GM19463 (cell line): Measurements from ENCODE around the gene PRORP.
"Not testable (repeated sequence)": the region's sequence is repeated elsewhere in the genome, so short reads cannot be mapped to it uniquely, and the experiment has no call there.

Experiments
- ATAC-seq: cut with Tn5 transposase; IDR thresholded peaks from one replicate; pipeline ENCODE4 v1.9.1; 2021; ENCODE audit warnings: mild to moderate bottlenecking, moderate library complexity; ENCODE audit not compliant: unreplicated experiment

The PRORP gene

DNA sequence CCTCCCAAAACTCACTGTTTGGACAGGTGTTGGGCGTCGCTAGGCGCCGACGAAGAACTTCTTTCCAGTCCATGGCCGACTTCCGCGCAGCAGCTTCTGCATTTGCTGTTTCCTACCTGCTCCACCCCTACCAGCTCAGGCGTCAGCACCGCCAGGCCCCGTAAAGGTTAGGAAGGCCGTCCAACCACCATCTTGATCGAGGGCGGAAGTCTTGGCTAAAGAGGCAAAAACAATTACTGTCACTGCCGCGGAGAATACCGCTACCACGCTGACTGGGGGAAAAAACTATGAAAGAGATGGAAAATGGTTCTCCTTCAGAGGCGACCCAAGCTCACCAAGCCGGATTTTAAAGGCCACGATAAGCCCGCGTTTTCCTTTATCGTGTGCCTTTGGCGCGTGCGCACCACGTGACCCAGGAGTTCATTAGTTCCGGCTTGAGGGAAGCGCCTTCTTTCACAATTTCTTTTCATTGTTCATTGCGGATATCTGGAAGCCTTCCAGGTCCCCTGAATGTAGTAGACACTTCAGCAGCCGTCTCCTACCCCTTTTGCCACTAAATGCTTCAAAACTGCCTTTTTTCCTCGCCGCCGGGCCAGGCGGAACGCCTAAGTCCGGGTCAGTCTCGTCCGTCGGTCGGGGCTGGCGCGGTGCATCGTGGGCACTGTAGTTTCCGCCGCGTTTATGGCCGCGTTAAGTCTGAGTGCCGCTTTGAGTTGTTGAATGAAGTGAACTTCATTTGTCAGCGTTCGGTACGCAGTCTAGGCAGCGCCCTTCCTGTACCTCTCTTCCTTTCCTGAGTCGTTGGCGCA is at the start of gene PRORP, which contains the start of gene PPP2R3C:
TSS of gene PRORP (plus strand) at position 666 of the 809 bp plus-strand sequence. CDS start 694 bp downstream, outside the sequence.
TSS of gene PPP2R3C (minus strand) at position 104 of the 809 bp plus-strand sequence. CDS start at position 73, 31 bp downstream.
- ATAC-seq, result peak; percentile 79

DNA sequence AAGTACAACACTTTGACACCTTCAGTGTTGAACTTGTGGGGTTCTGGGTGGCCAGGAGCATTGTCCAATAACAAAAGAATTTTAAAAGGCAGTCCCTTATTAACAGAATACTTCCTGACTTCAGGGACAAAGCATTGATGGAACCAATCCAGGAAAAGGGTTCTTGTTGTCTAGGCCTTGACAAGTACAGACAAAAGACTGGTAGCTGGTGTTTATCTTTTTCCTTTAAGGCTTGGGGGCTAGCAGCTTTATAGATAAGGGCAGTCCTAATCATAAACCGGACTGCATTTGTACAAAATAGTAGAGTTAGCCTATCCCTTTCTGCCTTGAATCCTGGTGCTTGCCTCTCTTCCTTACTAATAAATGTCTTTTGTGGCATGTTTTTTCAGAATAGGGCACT is 48.9 kb upstream of the PRORP start:
- no peak for ATAC-seq

DNA sequence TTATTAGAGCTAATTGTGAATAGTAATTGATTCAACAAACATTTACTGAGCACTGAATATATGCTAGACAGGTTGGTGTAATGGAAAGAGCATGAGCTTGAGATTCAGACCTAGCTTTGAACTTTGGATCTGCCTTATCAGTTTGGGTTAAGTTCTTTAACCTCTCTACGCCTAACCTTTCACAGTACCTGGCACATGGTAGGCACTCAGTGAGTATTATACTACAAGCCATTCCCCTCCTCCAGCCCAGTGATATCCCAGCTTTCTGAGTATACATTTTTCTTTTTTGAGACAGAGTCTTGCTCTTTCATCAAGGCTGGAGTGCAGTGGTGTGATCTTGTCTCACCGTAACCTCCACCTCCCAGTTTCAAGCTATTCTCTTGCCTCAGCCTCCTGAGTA is 44.3 kb upstream of the PRORP start:
- ATAC-seq, result no peak

DNA sequence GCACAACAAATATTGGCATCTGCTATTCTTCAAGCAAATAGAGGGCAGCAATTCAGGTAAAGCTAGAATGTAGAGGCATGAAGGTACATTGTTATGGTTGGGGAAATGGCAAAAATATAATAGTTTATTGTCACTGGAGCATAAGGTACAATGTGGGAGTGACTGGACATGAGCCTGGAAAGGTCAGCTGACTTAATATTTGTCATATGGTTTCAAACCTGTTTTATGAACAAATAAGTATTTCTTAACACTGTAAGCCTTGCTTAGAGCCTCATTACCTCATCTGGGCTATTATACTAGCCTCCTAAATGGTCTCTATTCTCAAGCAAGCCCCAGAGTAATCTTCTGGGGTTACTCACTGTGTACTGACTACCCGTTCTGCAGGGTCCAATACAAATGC is 42.6 kb upstream of the PRORP start:
- no peak for ATAC-seq

DNA sequence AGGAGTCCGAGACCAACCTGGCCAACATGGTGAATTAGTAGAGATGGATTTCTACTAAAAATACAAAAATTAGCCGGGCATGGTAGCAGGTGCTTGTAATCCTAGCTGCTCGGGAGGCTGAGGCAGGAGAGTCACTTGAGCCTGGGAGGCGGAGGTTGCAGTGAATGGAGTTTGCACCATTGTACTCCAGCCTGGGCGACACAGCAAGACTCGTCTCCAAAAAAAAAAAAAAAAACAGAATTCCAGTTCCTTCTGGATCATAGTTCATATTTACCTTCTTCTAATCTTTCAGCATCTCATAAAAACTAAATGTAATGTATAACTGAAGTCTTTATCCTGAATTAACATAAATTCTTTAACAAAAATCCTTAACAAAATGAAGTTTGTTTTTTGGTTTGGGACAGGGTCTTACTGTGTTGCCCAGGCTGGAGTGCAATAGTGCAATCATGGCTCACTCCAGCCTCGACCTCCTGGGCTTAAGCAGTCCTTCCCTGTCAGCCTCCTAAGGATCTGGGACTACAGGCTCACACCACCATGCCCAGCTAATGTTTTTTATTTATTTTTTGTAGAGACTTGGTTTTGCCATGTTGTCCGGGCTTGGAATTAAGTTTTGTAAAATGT is 38.7 kb upstream of the PRORP start:
- no peak for ATAC-seq

DNA sequence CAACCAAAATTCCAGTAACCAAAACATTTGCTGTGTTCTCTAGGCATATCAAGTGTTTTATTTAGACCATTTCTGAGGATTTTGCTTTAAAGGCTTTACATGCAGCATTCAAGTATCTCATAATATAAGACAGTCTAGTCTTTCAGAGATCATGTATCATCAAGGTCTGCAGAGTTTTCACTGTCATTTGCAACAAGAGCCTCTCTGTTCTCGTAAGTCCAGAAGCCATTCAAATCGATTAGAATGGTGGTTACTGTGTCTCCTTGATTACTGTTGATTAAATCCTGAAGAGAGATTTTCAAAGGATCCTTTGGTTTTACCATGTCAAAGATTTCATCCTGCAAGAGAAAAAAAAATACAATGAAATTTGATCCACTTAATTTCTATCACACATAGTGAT is 36.9 kb upstream of the PRORP start:
- no peak for ATAC-seq

DNA sequence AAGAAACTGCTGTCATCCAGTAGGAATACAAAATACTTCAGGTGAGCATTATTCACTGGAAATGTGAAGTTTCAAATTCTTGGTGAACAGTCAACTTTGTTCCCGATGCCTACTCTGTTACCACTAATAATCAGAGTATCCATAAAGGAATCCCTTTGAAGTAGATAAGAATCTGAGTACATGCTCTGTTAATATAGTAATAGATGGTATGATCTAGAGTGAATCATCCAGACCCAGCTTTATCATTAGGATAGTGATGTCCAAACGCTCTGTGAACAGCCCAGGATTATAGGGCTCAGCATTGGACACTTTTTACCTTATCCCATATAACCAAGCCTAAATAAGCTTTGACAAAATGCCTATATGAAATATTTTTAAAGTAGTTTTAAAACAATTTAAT is 33.8 kb upstream of the PRORP start:
- no peak for ATAC-seq

DNA sequence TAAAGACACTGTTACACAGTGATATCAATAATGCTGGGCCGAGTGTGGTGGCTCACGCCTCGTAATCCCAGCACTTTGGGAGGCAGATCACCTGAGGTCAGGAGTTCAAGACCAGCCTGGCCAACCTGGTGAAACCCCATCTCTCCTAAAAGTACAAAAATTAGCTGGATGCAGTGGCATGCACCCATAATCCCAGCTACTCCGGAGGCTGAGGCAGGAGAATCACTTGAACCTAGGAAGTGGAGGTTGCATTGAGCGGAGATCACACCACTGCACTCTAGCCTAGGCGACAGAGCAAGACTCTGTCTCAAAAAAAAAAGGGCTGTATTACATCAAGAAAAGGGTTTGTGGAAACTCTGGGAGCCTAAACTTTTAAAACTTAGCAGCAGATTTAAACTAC is 27.7 kb upstream of the PRORP start:
- not testable (repeated sequence) for ATAC-seq

DNA sequence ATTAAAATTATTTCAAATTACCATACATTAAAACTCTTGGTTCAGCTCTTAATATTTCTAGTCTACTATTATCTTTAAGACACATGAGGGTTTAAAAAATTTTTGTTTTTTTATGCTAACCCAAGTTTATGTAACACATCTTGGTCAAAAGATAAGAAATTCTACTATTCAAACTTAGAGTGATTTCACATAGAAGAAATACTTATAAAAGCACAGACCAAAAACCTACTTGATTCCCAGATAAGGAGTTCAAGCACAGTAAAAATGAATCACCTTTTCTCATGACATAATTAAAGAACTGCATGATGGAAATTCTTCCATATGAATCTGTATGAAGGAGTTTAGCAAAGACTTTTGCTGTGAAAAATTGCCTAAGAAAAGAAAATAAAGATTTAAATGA is 14.5 kb upstream of the PRORP start:
- no peak for ATAC-seq

DNA sequence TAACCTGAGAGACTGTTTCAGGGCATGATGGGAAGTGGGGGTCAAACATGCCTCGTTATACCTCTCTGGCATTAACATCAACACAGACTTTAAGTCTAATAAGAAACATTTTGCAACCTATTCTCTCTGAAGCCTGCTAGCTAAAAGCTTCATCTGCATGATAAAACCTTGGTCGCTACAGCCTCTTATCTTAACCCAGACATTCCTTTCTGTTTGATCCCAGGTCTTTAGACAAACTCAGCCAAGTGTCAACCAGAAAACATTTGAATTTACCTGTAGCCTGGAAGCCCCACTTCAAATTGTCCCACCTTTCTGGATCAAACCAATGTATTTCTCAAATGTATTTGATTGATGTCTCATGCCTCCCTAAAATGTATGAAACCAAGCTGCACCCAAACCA is 9.7 kb upstream of the PRORP start:
- ATAC-seq, result no peak

DNA sequence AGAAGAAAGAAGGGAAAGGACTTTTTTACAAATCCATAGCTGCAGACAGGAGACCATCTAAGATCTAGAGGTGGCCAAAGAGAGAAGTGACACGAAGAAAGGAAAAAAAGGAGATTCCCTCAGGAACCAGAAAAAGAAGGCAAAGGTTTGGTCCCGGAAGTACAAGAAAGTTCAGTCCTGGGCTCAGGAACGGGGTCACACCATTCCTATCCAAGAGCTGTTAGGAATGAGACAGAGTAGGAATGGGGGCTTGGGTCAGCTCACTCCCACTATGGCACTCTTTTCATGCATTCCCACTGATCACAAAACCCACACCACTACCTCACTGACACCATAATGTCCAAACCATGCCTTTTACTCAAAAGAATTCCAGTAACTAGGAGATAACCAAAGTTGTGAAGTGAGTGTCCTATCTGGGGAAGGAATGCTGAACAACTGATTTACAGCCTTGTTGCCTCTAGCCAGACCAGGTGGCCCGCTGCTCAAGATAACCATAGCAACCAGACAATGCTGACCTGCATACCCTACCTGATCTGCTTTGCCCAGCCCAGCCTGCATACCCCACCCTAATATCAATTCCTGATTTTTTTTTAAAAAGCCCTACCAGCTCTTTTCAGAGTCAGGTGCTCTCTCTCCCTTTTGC is 8.9 kb upstream of the PRORP start:
- no peak for ATAC-seq

DNA sequence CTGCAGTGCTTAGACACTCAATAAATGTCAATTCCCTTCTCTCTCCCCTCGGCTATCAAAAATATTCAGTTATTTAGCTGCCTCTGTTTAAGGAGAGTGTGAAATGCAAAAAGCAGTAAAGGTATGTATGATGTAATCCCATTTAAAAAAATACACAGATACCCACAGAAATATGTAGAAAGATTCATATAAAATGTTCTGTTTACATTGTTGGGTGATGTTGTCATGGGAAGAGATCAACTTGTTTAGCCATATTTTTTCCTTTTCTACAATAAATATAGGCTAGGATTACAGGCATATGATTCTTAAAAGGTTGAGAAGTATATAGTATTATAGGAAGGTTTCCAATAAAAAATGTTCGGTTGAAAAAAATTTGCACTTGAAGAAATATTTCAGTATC is 8.3 kb upstream of the PRORP start:
- ATAC-seq, result no peak

DNA sequence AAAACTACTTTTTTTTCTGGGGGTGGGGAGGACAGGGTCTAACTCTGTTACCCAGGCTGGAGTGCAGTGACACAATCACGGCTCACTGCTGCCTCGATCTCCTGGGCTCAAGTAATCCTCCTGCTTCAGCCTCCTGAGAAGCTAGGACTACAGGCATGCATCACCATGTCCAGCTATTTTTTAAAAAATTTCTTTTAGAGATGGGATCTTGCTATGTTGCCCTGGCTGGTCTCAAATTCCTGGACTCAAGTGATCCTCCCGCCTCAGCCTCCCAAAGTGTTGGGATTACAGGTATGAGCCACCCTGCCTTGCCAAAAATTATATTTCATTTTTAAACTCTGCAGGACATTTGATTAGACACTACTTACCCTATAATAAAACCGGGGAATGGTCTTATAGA is 6.1 kb upstream of the PRORP start:
- ATAC-seq, result no peak

DNA sequence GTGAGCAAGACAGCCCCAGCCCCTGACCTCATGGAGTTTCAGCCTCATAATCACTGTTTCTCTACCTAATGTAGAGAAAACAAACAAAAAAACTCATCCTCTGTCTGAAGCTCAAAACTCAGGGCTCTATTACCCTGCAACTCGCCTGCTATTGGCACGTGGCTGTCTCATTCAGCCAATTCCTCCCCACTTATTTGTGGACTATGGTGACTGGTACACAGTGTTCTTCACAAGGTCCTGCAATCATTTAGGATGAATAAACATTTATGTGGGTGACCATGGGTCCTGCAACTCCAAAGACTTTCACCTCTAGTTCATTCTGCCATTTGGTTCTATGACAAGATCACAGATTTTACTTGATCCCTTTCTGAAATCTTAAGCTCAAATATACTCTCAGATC is 5.2 kb upstream of the PRORP start:
- no peak for ATAC-seq

DNA sequence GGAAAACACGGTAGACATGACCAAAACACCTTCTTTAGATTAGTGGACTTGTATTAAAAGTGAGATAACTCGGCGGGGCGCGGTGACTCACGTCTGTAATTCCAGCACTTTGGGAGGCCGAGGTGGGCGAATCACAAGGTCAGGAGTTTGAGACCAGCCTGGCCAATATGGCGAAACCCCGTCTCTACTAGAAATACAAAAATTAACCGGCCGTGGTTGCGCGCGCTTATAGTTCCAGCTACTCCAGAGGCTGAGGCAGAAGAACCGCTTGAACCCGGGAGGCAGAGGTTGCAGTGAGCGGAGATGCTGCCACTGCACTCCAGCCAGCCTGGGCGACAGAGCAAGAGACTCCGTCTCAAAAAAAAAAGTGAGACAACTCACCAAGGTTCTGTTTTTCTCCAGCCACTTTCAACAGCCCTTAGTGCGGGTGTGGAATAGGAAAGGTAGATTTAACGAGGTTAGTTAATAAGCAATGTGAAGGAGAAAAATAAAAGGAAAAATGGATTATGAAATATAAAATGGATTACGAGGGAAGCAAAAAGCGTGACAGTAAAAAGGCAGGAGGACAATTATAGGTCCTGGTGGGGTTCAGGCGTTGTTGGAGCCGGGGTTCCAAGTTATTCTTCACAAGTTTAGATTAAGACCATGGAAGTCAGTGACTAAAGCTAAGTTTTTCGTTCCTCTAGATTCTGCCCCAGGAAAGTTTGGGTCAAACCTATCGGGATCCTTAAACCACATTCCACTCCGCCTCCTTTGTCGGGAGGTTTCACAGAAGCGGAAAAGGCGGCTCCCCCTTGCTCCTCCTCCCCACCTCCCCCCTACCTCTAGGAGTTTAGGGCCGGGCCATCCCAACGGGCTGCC is 1.1 kb upstream of the PRORP start:
- no peak for ATAC-seq

DNA sequence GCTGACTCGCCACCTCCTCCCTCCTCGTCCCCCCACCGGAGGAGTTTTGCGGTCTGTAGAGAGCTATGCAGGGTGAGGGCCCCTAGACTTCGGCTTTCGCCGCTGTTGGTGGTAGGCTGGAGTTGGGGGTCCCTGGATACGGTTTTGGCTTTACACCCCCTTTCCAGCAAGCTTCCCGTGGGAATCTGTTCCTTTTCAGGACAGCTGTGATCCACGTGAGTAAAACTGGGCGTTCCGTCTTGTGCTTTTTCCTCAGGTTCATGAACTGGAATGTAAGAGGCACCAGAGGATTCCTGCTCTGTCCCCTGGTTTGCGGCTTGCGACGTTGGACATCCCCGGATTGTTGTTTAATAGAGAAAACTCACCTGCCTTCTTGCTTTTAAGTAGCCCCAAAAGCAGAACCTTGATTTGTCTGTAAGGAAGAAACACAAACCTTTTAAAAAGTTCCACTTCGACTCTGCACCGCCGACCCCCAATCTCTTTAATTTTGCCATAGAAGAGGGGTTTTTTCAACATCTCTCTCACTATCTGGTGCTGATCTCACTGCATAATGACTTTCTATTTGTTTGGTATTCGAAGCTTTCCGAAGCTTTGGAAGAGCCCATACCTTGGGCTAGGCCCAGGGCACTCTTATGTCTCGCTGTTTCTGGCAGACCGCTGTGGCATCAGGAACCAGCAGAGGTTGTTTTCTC is 490 bp downstream of the PRORP start:
- ATAC-seq, result no peak

DNA sequence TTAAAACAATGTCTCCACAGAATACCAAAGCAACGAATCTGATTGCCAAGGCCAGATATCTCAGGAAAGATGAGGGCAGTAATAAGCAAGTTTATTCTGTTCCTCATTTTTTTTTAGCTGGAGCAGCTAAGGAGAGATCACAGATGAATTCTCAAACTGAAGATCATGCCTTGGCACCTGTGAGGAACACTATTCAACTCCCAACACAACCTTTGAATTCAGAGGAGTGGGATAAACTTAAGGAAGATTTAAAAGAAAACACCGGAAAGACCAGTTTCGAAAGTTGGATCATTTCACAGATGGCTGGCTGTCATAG is 994 bp downstream of the PRORP start:
- no peak for ATAC-seq

DNA sequence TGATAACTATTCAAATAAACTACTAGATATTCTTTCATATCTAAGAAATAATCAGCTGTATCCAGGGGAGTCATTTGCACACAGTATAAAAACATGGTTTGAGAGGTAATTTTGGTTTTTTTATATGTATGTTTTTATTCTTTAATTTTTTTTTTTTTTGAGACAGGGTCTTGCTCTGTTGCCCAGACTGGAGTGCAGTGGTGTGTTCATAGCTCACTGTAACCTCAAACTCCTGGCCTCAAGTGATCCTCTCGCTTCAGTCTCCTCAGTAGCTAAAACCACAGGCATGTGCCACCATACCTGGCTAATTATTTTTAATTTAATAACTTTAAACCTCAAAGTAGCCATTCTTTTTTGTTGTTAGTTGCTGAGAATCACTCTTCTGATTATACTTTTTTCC is 1.8 kb downstream of the PRORP start:
- no peak for ATAC-seq

DNA sequence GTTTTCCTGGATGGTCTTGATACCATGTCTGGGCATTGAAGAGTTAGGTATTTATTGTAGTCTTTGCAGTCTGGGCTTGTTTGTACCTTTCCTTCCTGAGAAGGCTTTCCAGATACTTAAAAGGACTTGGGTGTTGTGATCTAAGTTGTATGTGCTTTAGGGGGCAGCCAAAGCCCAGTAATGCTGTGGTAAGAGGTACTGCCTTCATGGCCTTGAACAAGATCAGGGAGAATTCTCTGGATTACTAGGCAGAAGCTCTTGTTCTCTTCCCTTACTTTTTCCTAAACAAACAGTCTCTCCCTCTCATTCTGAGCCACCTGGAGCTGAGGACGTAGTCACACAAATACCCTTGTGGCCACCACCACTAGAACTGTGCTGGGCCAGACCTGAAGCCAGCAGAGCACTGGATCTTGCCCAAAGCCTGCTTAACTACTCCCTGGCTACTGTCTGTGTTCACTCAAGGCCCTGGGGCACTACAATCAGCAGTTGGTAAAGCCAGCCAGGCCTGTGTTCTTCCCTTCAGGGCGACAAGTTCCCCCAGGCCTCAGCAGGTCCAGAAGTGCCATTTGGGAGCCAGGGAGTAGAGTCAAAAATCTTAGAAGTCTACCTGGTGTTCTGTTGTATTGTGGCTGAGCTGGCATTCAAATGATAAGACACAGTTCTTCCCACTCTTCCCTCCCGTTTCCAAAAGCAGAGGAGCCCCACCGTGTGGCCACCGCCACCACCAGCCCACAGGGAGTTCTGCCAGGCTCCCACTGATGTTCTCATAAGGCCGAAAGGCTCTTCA is 11.4 kb downstream of the PRORP start:
- ATAC-seq, result no peak
